K562 (cell line): Measurements from ENCODE around the gene BNC1. TPM values are rescaled to one million over a fixed set of nuclear protein-coding genes. Genes with fewer than 3 reads are reported as not detected.

Experiments used
- ATAC-seq: fragments of 200-7000 bp; cut with Tn5 transposase; 3 replicates; pipeline ENCODE4 v1.9.1; 2020; ENCODE audit warnings: moderate library complexity
- BruUV-seq: library from RNA; stranded (reverse); fragments of 400-500 nt; replicated peaks from 2 replicates; lab custom pipeline; 2021; lab: Mats Ljungman, UMichigan
- CTCF ChIA-PET: fragments of 300-600 bp; formaldehyde crosslinking; extraction: SDS; loops from one replicate; lab custom pipeline; 2021; ENCODE audit warnings: low intra/inter-chr PET ratio; lab: Yijun Ruan, JAX
- POLR2A ChIA-PET: fragments of 300-600, 350-650 bp; sonication (Branson Sonifier 250); formaldehyde crosslinking; extraction: SDS; loops from one replicate; lab custom pipeline; 2021; ENCODE audit warnings: antibody characterized with exemption, inconsistent platforms; lab: Yijun Ruan, JAX
- DNase-seq, 4 experiments: peaks; one replicate each; pipeline versions ENCODE4 v3.0.0 to v3.0.0-alpha.2; 2011 to 2018; ENCODE audit warnings: low spot score in 3 of 4, mixed read lengths in 3 of 4; ENCODE audit errors: extremely low read depth in 1 of 4
- FAIRE-seq: peaks from 2 replicates; lab custom pipeline; 2011; peaks lifted over from hg19 to GRCh38; lab: Jason Lieb, UNC
- H2AFZ ChIP-seq: 2 replicates; pipeline ENCODE4 v1.6.0; 2011; ENCODE audit warnings: low read depth, low read length, control low read depth, inconsistent platforms
- H3K27ac ChIP-seq: fragments of 200-600 bp; 3 replicates; pipeline ENCODE4 v1.8.0; 2011; ENCODE audit warnings: low read depth, mild to moderate bottlenecking, control low read depth, inconsistent platforms, low read length, moderate library complexity, mixed read lengths; ENCODE audit errors: extremely low read depth
- H3K27me3 ChIP-seq, 2 experiments: fragments of 300-600 bp in 1 of 2; 2 replicates in 1 of 2; 3 replicates in 1 of 2; pipeline versions ENCODE4 v1.6.0 to v1.8.0; 2011; ENCODE audit warnings: inconsistent platforms in 2 of 2, low read length in 2 of 2, mild to moderate bottlenecking in 1 of 2, mixed read lengths in 1 of 2, moderate library complexity in 1 of 2; ENCODE audit not compliant: control insufficient read depth in 2 of 2, insufficient read depth in 2 of 2
- H3K36me3 ChIP-seq: fragments of 300-600 bp; 3 replicates; pipeline ENCODE4 v1.8.0; 2011; ENCODE audit warnings: mild to moderate bottlenecking, low read length, inconsistent platforms; ENCODE audit not compliant: control insufficient read depth, insufficient read depth
- H3K4me1 ChIP-seq, 2 experiments: fragments of 200-600 bp in 1 of 2; replicated peaks in 1 of 2; 2 replicates in 1 of 2; 3 replicates in 1 of 2; pipeline versions ENCODE4 v1.5.1 to v1.8.0; 2011; ENCODE audit warnings: inconsistent platforms in 2 of 2, low read length in 2 of 2, mild to moderate bottlenecking in 1 of 2, mixed read lengths in 1 of 2, moderate library complexity in 1 of 2; ENCODE audit not compliant: control insufficient read depth in 2 of 2, insufficient read depth in 2 of 2
- H3K4me2 ChIP-seq: 2 replicates; pipeline ENCODE4 v1.6.1; 2011; ENCODE audit warnings: low read length, control low read depth, inconsistent platforms, mixed read lengths; ENCODE audit not compliant: insufficient read depth
- H3K4me3 ChIP-seq: fragments of 200-600 bp; sonication (generic), shearing (Covaris generic); 2 replicates; pipeline ENCODE4 v1.5.1; 2016; ENCODE audit warnings: control low read depth, inconsistent platforms
- H3K79me2 ChIP-seq: fragments of 200-600 bp; 3 replicates; pipeline ENCODE4 v1.8.0; 2011; ENCODE audit warnings: low read length, inconsistent platforms; ENCODE audit not compliant: control insufficient read depth, insufficient read depth
- H3K9ac ChIP-seq, 2 experiments: 2 replicates each; pipeline versions ENCODE4 v1.6.0 to v1.6.1; 2011; ENCODE audit warnings: low read depth in 2 of 2, low read length in 2 of 2, control low read depth in 1 of 2, inconsistent platforms in 1 of 2, mild to moderate bottlenecking in 1 of 2, mixed read lengths in 1 of 2; ENCODE audit not compliant: insufficient read depth in 1 of 2
- H3K9me1 ChIP-seq: one replicate; pipeline ENCODE4 v1.6.0; 2011; ENCODE audit warnings: inconsistent platforms, mild to moderate bottlenecking, low read length, moderate library complexity; ENCODE audit not compliant: control insufficient read depth, insufficient read depth
- H3K9me3 ChIP-seq: replicated peaks from 2 replicates; pipeline ENCODE4 v1.5.1; 2011; ENCODE audit warnings: low read depth, low read length, inconsistent platforms; ENCODE audit not compliant: control insufficient read depth, insufficient read depth
- H4K20me1 ChIP-seq: replicated peaks from 2 replicates; pipeline ENCODE4 v1.6.1; 2011; ENCODE audit warnings: low read length, inconsistent platforms, mixed read lengths; ENCODE audit not compliant: control insufficient read depth, insufficient read depth
- ARID1B ChIP-seq: fragments of 450-650 bp; IDR thresholded peaks from 2 replicates; pipeline ENCODE4 v1.6.1; 2016; ENCODE audit warnings: antibody characterized with exemption, mild to moderate bottlenecking, inconsistent platforms
- BRCA1 ChIP-seq, 2 experiments: fragments of 450-650 bp in 1 of 2; sonication (generic) in 1 of 2; formaldehyde crosslinking in 1 of 2; IDR thresholded peaks; 2 replicates each; pipeline versions ENCODE4 v1.5.0 to v1.6.1; 2017 to 2020; ENCODE audit warnings: mild to moderate bottlenecking in 1 of 2, missing genetic modification reagents in 1 of 2
- CBX2 ChIP-seq: fragments of 200-600 bp; sonication (generic); IDR thresholded peaks from one replicate; pipeline ENCODE4 v1.6.1; 2012; ENCODE audit warnings: mild to moderate bottlenecking, low read length, inconsistent platforms; ENCODE audit not compliant: insufficient read depth, poor library complexity, severe bottlenecking
- DDX20 ChIP-seq: fragments of 450-650 bp; IDR thresholded peaks from 2 replicates; pipeline ENCODE4 v1.6.1; 2016; ENCODE audit warnings: missing genetic modification characterization, low read depth, mild to moderate bottlenecking, missing compliant biosample characterization, moderate library complexity
- KDM1A ChIP-seq, 2 experiments: fragments of 450-650 bp; IDR thresholded peaks; 2 replicates each; pipeline ENCODE4 v1.6.1; 2016; ENCODE audit warnings: mild to moderate bottlenecking in 2 of 2
- MAFF ChIP-seq: IDR thresholded peaks from 2 replicates; pipeline ENCODE4 v1.6.1; 2012; ENCODE audit warnings: low read length, improper control_type of control experiment
- MAFK ChIP-seq: IDR thresholded peaks from 2 replicates; pipeline ENCODE4 v1.6.1; 2011; ENCODE audit warnings: low read length, improper control_type of control experiment
- MBD2 ChIP-seq: sonication (generic); IDR thresholded peaks from 2 replicates; pipeline ENCODE4 v1.6.1; 2016; ENCODE audit warnings: low read depth, borderline replicate concordance
- TCF3 ChIP-seq: sonication (generic); formaldehyde crosslinking; IDR thresholded peaks from 2 replicates; pipeline ENCODE4 v1.4.0; 2020; ENCODE audit warnings: mild to moderate bottlenecking, missing genetic modification reagents
- ZBED1 ChIP-seq: IDR thresholded peaks from 2 replicates; pipeline ENCODE4 v1.6.1; 2014
- ZNF280A ChIP-seq: fragments of 450-650 bp; IDR thresholded peaks from 2 replicates; pipeline ENCODE4 v1.6.1; 2018; ENCODE audit warnings: mild to moderate bottlenecking, low read depth; ENCODE audit not compliant: partially characterized antibody
- ZNF347 ChIP-seq: fragments of 450-650 bp; formaldehyde crosslinking; IDR thresholded peaks from 2 replicates; pipeline ENCODE4 v1.4.0; 2020; ENCODE audit warnings: low read depth, mild to moderate bottlenecking, moderate library complexity
- ZNF644 ChIP-seq: fragments of 200-800 bp; sonication (Bioruptor generic); IDR thresholded peaks from 2 replicates; pipeline ENCODE4 v1.6.1; 2016; ENCODE audit warnings: low read depth, missing genetic modification characterization, missing compliant biosample characterization
- ZNF77 ChIP-seq: fragments of 250-450 bp; sonication (Bioruptor Pico); IDR thresholded peaks from 2 replicates; pipeline ENCODE4 v1.5.0; 2020
- WGBS: fragments of 100-300 bp; shearing (Covaris generic); methylation state at CpG from one replicate; pipeline ENCODE4 v1.1.6; 2016; ENCODE audit warnings: low coverage, mixed read lengths; ENCODE audit not compliant: insufficient coverage; ENCODE audit errors: missing lambda C conversion rate; 5-methylcytosine and 5-hydroxymethylcytosine counted together
- in situ Hi-C: fragments of 300-500 bp; cut with MboI; formaldehyde crosslinking; loops from 4 replicates; pipeline ENCODE4 v1.15.0; 2018; ENCODE audit warnings: inconsistent platforms, mixed read lengths
- intact Hi-C: fragments of 100-400 bp; cut with micrococcal nuclease; formaldehyde crosslinking; loops from 2 replicates; pipeline ENCODE4 v1.14.2; 2022
- polyA plus RNA-seq, 8 experiments: library from polyadenylated mRNA; depleted of rRNA in 4 of 8; stranded (reverse) in 5 of 8; unstranded in 3 of 8; fragments of >200 nt; fragmentation: Nextera tagmentation in 2 of 8; fragmentation: Illumina TruSeq in 1 of 8; extraction: Ambion mirVana in 2 of 8; extraction: Trizol in 1 of 8; gene quantifications; 2 replicates each; pipeline versions ENCODE4 v1.2.1 to v1.2.3, GENCODE V29; 2011 to 2014; ENCODE audit warnings: inconsistent platforms in 1 of 8, missing spikeins in 1 of 8
- total RNA-seq, 7 experiments: library from RNA; depleted of rRNA in 6 of 7; stranded (reverse); fragments of >200 nt in 6 of 7; fragmentation: Illumina TruSeq in 2 of 7; extraction: Trizol in 2 of 7; gene quantifications; 2 replicates each; pipeline versions ENCODE4 v1.2.1 to v1.2.3, GENCODE V29; 2011 to 2021; ENCODE audit warnings: low replicate concordance in 1 of 7
- TF ChIP-seq, protein P1 (sequence below): sonication (generic); formaldehyde crosslinking; IDR thresholded peaks from 2 replicates; pipeline ENCODE4 v1.8.0; 2022; ENCODE audit warnings: mild to moderate bottlenecking, missing genetic modification reagents

BNC1 gene
- total and polyA plus RNA-seq, 9 of the 15 experiments (the other 6 are each of a cell fraction or from before 2014, with no cell fraction given), result not detected

DNA sequence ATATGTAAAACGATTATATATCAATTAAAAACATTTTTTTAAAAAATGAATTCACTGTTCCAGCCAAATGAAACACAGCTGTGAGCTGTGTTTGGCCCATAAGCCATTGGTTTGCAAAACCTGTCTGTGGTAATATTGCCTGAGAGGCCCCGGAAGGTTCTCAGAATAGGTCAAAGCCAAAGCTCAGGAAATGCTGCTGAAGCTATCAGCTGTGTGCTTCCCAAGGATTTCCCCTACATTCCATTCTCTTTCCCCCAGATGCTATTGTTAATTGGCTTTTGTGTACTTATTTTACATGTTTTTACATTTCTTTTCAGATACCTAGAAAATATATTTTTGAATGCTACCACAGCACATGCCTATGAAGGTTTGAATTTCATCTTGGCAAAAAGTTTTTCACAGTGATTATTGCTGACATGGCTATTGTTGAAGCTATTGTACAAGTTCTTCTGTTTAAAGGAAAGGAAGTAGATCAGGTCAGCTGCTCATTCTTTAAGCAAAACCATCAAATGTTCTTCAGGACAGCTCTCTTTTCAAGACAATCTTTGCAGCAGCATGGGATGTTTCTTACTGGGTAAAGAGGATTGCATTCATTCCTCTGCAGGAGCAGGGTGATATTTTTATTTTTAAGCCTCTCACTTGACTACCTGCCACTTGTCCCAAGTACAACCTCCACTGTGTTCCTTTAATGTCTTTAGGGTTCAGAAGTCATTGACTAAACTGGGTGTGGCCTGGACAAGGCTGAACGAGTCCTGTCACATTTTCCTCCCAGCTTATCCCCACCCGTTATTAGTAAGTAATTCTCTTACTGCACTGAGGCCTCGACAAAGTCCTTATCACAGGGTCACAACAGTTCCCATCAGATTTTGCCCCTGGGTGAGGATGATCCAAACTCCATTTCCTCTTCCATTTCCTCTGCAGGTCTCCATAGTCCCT lies 26.3 kb upstream of the BNC1 start:
- Histone ChIP-seq H3K79me2 (no peaks in the 10 kb centered on the region), H2AFZ (no peak overlapping the region), H3K9me3 (no peaks in the 10 kb centered on the region), H3K9me1 (no peaks in the 10 kb centered on the region), H4K20me1 (no peaks in the 10 kb centered on the region), H3K4me2 (no peak overlapping the region), H3K4me1 (no peaks in the 10 kb centered on the region), H3K9ac (no peak overlapping the region), H3K4me3 (no peak overlapping the region), H3K27me3 (peaks cover 5 to 19% of the 10 kb centered on the region in 2 experiments; a peak in 4 of 5 replicates), H3K36me3 (no peaks in the 10 kb centered on the region), H3K27ac (no peak overlapping the region)
- FAIRE-seq (no peak), ATAC-seq (no peak), DNase-seq (no peak)
- no TSS peak for BruUV-seq
- WGBS, result 0% methylated on average over 5 of the region's 5 CpGs
- in situ Hi-C loops (no loop called here), intact Hi-C loops (no loop called here)
- ChIA-PET POLR2A (interaction anchor here (0.6 to 1.0 kb wide), 2 partner anchors 11 to 773 kb away, joined by 3 to 4 read pairs; no protein-coding TSS in a partner anchor), CTCF (no interaction called here)
- TF ChIP-seq ARID1B, result no peak
- TF ChIP-seq KDM1A (IDR thresholded peaks at IDR 0.05), result no peak
- TF ChIP-seq ZBED1, result no peak
- no peak for TF ChIP-seq ZNF280A
- peak; percentile 75 for TF ChIP-seq MAFF
- no peak for TF ChIP-seq ZNF77 (CRISPR knock-in tag)
- no peak for TF ChIP-seq CBX2
- TF ChIP-seq MBD2, result no peak
- no peak for TF ChIP-seq TCF3
- TF ChIP-seq BRCA1 (IDR thresholded peaks at IDR 0.05), result no peak
- no peak for TF ChIP-seq BRCA1 (CRISPR knock-in tag; IDR thresholded peaks at IDR 0.05)
- no peak for TF ChIP-seq ZNF347 (CRISPR knock-in tag)
- TF ChIP-seq, protein P1, sequence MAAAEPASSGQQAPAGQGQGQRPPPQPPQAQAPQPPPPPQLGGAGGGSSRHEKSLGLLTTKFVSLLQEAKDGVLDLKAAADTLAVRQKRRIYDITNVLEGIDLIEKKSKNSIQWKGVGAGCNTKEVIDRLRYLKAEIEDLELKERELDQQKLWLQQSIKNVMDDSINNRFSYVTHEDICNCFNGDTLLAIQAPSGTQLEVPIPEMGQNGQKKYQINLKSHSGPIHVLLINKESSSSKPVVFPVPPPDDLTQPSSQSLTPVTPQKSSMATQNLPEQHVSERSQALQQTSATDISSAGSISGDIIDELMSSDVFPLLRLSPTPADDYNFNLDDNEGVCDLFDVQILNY (CRISPR knock-in tag), result no peak
- no peak for TF ChIP-seq DDX20
- TF ChIP-seq MAFK, result peak; percentile 81
- TF ChIP-seq ZNF644, result no peak
